ENCODE data around the gene DCAF7.

DCAF7 gene

DNA sequence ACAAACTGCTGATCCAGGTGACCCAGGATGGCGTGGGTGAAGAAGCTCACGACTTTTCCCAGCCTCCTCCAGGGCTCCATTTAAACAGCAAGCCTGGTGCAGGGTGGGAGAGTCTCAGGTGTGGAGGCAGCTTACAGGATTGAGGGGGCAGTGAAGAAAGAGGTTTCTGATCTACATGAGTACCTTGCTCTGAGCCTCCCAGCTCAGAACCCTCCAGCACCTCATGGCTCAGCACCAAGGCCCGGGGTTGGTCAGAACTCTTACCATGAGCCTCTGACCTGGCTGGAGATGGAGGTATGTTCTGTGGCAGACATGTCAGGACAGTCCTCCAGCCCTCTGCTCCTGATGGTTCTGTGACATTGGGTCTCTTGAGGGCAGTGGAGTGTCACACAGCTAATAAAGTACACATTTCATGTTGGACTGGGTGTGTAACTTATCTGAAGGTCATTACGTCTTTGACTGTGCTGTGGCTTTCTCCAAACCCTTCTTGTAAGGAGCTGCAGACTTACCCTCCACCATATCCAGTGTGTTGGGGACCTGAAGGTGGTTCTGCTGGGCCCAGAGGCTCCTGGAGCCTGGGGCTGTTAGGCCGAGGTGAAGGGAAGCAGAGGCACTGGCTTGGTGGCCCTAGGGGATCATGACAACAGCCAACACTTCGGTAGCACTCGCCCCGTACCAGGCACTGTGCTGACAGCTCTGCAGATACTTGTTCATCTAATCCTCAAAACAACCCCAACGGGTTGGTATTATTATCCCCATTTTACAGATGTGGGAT is 3.8 kb upstream of the DCAF7 start:
- no peak for DNase-seq

GRCh38 chr17:63547083-63547523 is 3.2 kb upstream of the DCAF7 start:
- no peak for DNase-seq

DNA sequence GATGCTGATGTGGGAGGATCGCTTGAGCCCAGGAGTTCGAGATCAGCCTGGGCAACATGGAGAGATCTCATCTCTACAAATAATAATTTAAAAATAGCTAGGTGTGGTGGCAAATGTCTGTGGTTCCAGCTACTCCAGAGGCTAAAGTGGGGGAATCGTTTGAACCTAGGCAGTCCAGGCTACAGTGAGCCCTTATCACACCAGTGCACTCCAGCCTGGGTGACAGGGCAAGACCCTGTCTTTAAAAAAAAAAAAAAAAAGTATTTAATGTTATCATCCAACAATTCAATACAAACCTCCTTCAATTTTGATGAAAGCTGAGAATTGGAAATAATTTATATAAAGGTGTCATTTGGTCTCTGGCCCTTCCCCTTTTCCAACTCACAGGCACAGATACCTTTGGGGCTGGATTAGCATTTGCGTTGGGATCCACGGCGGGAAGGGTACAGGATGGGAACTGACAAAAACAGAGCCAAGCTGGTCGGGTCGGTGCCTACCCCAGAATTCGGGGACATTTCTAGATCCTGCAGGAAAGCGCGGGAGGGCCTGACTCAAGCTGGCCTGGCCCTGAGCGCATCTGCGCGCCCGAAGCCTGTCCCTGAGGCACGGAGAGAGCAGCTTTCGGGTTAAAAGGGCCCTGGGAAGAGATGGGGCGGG is 860 bp upstream of the DCAF7 start:
- no peak for DNase-seq

DNA sequence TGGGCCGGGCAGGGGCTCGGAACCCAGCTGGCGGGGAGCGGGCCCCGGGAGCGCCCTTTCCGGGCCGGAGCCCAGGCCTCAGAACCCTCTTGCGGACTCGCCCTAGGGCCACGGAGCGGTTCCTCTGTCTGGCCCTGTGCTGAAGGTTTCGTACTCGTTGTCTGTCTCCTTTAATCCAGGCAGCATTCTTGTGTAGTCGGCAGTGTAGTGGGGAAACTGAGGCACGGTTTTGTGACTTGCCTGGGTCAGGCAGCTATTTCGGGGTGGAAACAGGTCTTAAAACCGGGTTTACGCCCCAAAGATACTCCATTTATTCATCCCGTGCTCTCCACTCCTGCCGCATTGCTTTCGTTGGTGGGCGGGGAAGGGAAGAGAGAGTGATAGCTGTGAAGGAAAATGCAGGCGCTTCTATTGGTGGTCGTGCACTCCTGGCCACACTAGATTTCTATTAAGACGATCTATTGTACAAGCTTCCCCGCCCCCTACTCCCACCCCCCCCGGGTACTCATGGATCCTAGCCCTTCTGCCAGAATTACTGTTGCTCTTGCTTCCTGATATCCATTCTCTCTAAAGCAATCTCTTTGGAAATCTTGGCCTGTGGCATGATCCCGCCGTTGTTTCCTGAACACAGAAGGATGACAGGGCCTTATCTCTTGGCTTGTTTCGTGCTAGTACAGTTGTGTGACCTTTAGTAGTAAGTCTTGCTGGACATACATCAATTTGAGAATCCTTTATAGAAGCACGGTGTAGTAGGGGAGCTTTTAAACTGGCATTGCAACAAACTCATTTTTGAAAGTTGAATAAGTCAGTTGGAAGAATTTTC is 751 bp downstream of the DCAF7 start:
- no peak for DNase-seq

DNA sequence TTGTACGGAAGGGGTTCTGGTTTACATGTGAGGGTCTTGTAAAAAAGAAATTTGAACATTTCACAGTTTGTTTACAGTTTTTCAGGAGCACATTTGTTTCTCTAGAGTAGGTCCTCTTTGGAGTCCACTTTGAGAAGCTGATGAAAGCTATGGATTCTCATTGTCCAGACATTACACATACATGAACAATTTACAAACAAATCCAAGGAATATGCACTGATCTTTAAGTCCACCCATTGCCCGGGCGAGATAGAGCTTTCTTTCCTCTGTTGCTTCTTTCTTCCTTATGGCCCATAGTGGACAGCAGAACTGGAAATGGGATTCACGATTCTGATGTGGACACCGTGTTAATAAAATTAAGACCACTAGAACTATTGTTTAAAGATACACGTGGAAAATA is 1.9 kb downstream of the DCAF7 start:
- DNase-seq: no peak

- DNase-seq: no peak
Observed at GRCh38 chr17:63555500-63556156, 5.4 kb downstream of the DCAF7 start.

GRCh38 chr17:63557416-63557815 is 7.1 kb downstream of the DCAF7 start:
- DNase-seq: no peak

DNA sequence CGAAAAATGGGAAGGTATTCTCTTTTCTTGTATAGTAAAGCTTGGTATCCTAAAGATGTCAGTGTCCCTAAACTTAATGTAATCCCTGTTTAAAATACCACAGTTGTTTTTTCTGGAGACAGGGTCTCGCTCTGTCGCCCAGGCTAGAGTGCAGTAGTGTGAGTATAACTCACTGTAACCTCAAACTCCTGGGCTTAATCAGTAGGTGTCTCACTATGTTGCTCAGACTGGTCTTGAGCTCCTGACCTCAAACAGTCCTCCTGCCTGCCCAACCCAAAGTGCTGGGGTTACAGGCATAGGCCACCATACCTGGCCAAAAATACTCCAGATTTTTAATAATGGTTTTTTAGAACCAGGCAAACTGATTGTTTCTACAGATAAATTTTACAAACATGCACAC is 8.2 kb downstream of the DCAF7 start:
- no peak for DNase-seq

- no peak for DNase-seq
Observed at GRCh38 chr17:63561819-63562218, 11.5 kb downstream of the DCAF7 start.

- DNase-seq: no peak
Observed at GRCh38 chr17:63563339-63563738, 13.1 kb downstream of the DCAF7 start.

DNA sequence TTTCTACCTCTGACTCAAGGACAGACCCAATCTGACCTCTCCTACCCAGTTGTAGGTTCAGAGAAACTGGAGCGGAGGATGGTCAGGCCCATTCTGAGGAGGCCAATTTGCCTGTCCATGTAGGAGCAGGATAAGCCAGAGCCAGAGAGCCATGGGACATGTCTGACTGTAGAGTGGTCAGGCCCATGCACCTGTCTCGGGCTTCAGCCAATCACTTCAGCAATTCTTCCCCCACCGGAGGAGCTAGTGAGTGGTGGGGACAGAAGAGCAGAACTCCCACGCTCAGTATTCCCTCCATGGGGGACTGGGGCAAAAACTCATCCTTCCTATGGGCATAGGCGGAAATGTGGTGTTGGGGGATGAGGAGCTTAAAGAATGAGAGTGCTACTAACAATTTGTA is 14.3 kb downstream of the DCAF7 start:
- DNase-seq: no peak

GRCh38 chr17:63567229-63567628 is 17.0 kb downstream of the DCAF7 start:
- no peak for DNase-seq

GRCh38 chr17:63568563-63568962 is 18.3 kb downstream of the DCAF7 start:
- DNase-seq: no peak

GRCh38 chr17:63571632-63572310 is 21.5 kb downstream of the DCAF7 start:
- no peak for DNase-seq

DNA sequence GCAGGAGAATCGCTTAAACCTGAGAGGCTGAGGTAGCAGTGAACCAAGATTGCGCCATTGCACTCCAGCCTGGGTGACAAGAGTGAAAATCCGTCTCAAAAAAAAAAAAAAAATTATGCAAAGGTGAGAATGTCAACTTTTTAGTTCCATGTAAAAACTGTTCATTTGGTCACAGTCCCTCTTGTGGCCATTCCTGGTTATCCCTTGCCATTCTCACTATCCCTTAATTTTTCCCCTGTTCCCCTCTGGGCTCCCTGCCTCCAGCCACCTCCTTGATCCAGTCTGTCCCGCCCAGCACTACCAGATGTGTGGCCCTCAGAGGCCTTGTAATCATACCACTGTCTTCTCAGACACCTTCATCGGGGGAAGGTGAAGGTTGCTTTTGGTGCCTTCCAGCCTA is 23.4 kb downstream of the DCAF7 start:
- no peak for DNase-seq

DNA sequence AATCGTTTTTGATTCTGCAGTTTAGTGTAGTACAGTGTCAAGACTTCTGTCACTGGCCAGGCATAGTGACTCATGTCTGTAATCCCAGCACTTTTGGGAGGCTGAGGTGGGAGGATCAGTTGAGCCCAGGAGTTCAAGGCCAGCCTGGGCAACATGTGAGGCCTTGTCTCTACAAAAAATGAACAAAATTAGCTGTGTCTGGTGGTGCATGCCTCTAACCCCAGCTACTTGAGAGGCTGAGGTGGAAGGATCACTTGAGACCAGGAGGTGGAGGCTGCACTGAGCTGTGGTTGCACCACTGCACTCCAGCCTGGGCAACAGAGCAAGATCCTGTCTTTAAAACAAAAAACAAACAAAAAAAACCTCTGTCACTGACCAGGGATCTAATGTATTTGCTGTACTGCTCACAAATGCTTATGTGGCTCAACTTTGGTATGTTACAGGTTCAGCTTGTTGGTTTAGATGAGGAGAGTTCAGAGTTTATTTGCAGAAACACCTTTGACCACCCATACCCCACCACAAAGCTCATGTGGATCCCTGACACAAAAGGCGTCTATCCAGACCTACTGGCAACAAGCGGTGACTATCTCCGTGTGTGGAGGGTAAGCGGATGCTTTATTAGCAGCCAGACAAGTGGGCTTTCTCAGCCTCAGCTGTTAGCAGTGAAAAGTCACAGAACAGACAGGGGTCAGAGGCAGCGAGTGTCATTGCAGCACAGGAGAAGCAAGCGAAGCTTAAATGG is 27.9 kb downstream of the DCAF7 start:
- no peak for DNase-seq

- DNase-seq: no peak
Observed at GRCh38 chr17:63578769-63579111, 28.5 kb downstream of the DCAF7 start.

DNA sequence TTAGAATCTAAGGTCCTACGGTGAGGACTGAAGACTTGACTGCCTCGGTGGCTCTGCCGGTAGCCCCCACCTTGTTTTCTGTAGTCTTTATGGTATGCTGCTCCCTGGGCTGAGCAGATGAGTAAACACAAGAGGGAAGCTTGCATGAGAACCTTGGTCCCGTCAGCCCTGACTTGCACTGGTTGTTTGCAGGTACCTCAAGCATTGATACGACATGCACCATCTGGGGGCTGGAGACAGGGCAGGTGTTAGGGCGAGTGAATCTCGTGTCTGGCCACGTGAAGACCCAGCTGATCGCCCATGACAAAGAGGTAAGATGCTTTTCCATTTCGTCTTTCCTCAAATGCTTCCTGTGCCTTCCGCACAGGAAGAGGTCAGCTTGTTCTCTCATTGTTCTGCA is 29.4 kb downstream of the DCAF7 start:
- no peak for DNase-seq

- no peak for DNase-seq
Observed at GRCh38 chr17:63587770-63588169, 37.5 kb downstream of the DCAF7 start.

GRCh38 chr17:63588797-63589196 is 38.5 kb downstream of the DCAF7 start:
- DNase-seq: no peak

GRCh38 chr17:63589646-63590045 is 39.4 kb downstream of the DCAF7 start:
- DNase-seq: no peak

DNA sequence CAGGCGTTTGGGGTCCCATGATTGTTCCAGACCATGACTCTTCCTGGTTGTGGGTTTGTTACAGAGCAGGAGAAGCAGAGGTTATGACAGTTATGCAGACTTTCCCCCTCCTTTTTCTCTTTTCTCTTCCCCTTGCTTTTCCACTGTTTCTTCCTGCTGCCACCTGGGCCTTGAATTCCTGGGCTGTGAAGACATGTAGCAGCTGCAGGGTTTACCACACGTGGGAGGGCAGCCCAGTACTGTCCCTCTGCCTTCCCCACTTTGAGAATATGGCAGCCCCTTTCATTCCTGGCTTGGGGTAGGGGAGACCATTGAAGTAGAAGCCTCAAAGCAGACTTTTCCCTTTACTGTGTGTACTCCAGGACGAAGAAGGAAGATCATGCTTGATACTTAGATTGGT is 42.5 kb downstream of the DCAF7 start:
- no peak for DNase-seq
